HFFc6 (cell line): ENCODE results near the gene CCSER2. TPM values are rescaled to one million over a fixed set of nuclear protein-coding genes. Genes with fewer than 3 reads are reported as not detected.

Experiments used
- DNase-seq: peaks from one replicate; pipeline ENCODE4 v3.0.0-alpha.2; 2018
- H3K27ac Mint-ChIP-seq: 2 replicates; pipeline ENCODE4 v1.8.0; 2020; ENCODE audit warnings: mild to moderate bottlenecking, mixed read lengths
- H3K27me3 Mint-ChIP-seq: 2 replicates; pipeline ENCODE4 v1.8.0; 2021; ENCODE audit warnings: mild to moderate bottlenecking, moderate library complexity, mixed read lengths; ENCODE audit not compliant: insufficient read depth
- H3K36me3 Mint-ChIP-seq: 2 replicates; pipeline ENCODE4 v1.8.0; 2021; ENCODE audit warnings: low read depth, mixed read lengths
- H3K4me1 Mint-ChIP-seq: 2 replicates; pipeline ENCODE4 v1.8.0; 2020; ENCODE audit warnings: low read depth, mixed read lengths
- H3K4me3 Mint-ChIP-seq: 2 replicates; pipeline ENCODE4 v1.8.0; 2020; ENCODE audit warnings: mild to moderate bottlenecking, moderate library complexity, mixed read lengths
- H3K9me3 Mint-ChIP-seq: 2 replicates; pipeline ENCODE4 v1.8.0; 2020; ENCODE audit warnings: mild to moderate bottlenecking, mixed read lengths
- CTCF ChIP-seq: fragments of 200-600 bp; sonication (generic); IDR thresholded peaks from 2 replicates; pipeline ENCODE4 v1.5.0; 2021; ENCODE audit warnings: antibody characterized with exemption, mild to moderate bottlenecking
- total RNA-seq, 6 experiments: library from RNA; stranded (reverse); fragmentation: NEBNext Ultra II Directional; extraction: Animal tissue kit (Norgen Biotek cat#: 25700); gene quantifications; 2 replicates in 1 of 6; 3 replicates in 5 of 6; pipeline ENCODE4 v1.2.3, GENCODE V29; 2021

CCSER2 gene
- total RNA-seq, 6 experiments from 2014 or later: 36.1 to 46.9 (median 43.0) TPM

- no peak for TF ChIP-seq CTCF
- no peaks in the 10 kb centered on the region for H3K9me3 Mint-ChIP-seq
- no peaks in the 10 kb centered on the region for H3K27me3 Mint-ChIP-seq
- DNase-seq: peak; percentile 37
- peak overlapping the region; percentile 93 for H3K27ac Mint-ChIP-seq
- no peaks in the 10 kb centered on the region for H3K36me3 Mint-ChIP-seq
- H3K4me3 Mint-ChIP-seq: peak overlapping the region; percentile 74
- peaks cover 27% of the 10 kb centered on the region for H3K4me1 Mint-ChIP-seq
Measured at GRCh38 chr10:84348447-84348846, 20.1 kb downstream of the CCSER2 start.

DNA sequence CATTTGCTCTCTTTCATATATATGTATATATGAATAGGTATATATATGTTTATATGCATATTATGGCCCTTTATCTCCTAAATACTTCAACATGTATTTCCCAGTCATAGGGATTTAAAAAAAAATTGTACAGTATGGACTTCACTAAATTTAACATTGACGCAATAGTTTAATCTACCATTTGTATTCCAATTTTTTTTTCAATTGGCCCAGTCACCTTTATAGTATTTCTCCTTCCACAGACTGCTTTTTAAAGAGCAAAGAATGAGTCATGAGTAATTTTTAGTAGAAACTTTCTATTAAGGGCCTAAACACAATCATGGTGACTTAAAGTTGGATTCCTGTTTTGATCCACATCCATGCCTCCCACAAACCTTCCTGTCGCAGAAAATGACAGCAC is 20.5 kb downstream of the CCSER2 start:
- peak overlapping the region; percentile 93 for H3K27ac Mint-ChIP-seq
- H3K27me3 Mint-ChIP-seq: no peaks in the 10 kb centered on the region
- no peaks in the 10 kb centered on the region for H3K9me3 Mint-ChIP-seq
- peaks cover 27% of the 10 kb centered on the region for H3K4me1 Mint-ChIP-seq
- no peaks in the 10 kb centered on the region for H3K36me3 Mint-ChIP-seq
- TF ChIP-seq CTCF: no peak
- peak; percentile 71 for DNase-seq
- H3K4me3 Mint-ChIP-seq: peak overlapping the region; percentile 74

- Mint-ChIP-seq H3K9me3 (no peaks in the 10 kb centered on the region), H3K27me3 (no peaks in the 10 kb centered on the region), H3K4me3 (no peak overlapping the region), H3K36me3 (no peaks in the 10 kb centered on the region), H3K27ac (no peak overlapping the region), H3K4me1 (peaks cover 39% of the 10 kb centered on the region)
- peak; percentile 63 for DNase-seq
- TF ChIP-seq CTCF: peak; percentile 88
Measured at GRCh38 chr10:84352251-84352842, 24.0 kb downstream of the CCSER2 start.

- no peaks in the 10 kb centered on the region for H3K9me3 Mint-ChIP-seq
- no peak overlapping the region for H3K27ac Mint-ChIP-seq
- DNase-seq: no peak
- no peaks in the 10 kb centered on the region for H3K27me3 Mint-ChIP-seq
- H3K4me1 Mint-ChIP-seq: peaks cover 42% of the 10 kb centered on the region
- no peak for TF ChIP-seq CTCF
- H3K36me3 Mint-ChIP-seq: no peaks in the 10 kb centered on the region
- H3K4me3 Mint-ChIP-seq: no peak overlapping the region
Measured at GRCh38 chr10:84353052-84353803, 24.8 kb downstream of the CCSER2 start.

- TF ChIP-seq CTCF: no peak
- H3K27me3 Mint-ChIP-seq: no peaks in the 10 kb centered on the region
- peaks cover 40% of the 10 kb centered on the region for H3K4me1 Mint-ChIP-seq
- DNase-seq: no peak
- no peak overlapping the region for H3K27ac Mint-ChIP-seq
- no peak overlapping the region for H3K4me3 Mint-ChIP-seq
- H3K36me3 Mint-ChIP-seq: no peaks in the 10 kb centered on the region
- no peaks in the 10 kb centered on the region for H3K9me3 Mint-ChIP-seq
Measured at GRCh38 chr10:84354623-84355022, 26.2 kb downstream of the CCSER2 start.
